Measurements from ENCODE around the gene HIP1R.

The HIP1R gene

GRCh38 chr12:122827258-122827657, 8.0 kb upstream of the HIP1R start:
- TF ChIP-seq, protein P1, sequence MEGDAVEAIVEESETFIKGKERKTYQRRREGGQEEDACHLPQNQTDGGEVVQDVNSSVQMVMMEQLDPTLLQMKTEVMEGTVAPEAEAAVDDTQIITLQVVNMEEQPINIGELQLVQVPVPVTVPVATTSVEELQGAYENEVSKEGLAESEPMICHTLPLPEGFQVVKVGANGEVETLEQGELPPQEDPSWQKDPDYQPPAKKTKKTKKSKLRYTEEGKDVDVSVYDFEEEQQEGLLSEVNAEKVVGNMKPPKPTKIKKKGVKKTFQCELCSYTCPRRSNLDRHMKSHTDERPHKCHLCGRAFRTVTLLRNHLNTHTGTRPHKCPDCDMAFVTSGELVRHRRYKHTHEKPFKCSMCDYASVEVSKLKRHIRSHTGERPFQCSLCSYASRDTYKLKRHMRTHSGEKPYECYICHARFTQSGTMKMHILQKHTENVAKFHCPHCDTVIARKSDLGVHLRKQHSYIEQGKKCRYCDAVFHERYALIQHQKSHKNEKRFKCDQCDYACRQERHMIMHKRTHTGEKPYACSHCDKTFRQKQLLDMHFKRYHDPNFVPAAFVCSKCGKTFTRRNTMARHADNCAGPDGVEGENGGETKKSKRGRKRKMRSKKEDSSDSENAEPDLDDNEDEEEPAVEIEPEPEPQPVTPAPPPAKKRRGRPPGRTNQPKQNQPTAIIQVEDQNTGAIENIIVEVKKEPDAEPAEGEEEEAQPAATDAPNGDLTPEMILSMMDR (IDR thresholded peaks at IDR 0.05; ENCODE audit: low read depth, low read length, missing control alignments): no peak
- no peak overlapping the region for H3K4me3 ChIP-seq (replicated peaks; ENCODE audit: low read depth, low read length)
- DNase-seq (ENCODE audit: extremely low read depth, low read depth): no peak

GRCh38 chr12:122830517-122831214, 4.6 kb upstream of the HIP1R start:
- peak; percentile 90 for DNase-seq (ENCODE audit: extremely low read depth, low read depth)
- H3K4me3 ChIP-seq (replicated peaks; ENCODE audit: low read depth, low read length): no peak overlapping the region
- TF ChIP-seq, protein P1 (IDR thresholded peaks at IDR 0.05; ENCODE audit: low read depth, low read length, missing control alignments): no peak

DNA sequence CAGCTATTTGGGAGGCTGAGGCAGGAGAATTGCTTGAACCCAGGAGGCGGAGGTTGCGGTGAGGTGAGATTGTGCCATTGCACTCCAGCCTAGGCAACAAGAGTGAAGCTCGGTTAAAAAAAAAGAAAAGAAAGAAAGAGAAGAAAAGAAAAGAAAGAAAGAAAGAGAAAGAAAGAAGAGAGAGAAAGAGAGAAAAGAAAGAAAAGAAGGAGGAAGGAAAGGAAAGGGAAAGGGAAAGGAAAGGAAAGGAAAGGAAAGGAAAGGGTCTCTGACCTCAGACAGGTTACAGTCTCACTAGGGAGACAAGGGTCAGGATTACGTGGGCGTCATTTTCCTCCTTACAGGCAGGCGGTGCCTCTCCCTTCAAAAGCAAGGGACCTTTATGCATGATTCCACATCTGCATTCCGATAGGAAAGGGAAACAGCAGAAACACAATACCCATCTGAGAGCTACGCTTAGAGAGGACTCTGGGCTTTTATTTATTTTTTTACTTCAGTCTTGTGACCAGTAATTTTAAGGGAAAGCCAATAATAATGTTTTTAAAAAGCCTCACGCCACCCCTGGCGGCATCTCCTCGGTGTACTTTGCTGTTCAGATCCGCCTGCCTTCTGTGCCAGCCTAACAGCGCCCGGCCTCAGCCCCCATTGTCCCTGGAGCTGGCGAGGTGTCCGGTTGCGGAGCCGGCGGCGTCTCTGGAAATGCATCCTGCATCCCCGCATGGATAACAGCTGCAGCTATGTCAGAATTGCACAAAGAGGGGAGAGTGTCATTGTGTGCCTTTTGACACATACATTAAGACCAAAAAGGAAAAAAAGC, 945 bp upstream of the HIP1R start:
- TF ChIP-seq, protein P1 (IDR thresholded peaks at IDR 0.05; ENCODE audit: low read depth, low read length, missing control alignments): no peak
- DNase-seq (ENCODE audit: extremely low read depth, low read depth): no peak
- peak overlapping the region; percentile 56 for H3K4me3 ChIP-seq (replicated peaks; ENCODE audit: low read depth, low read length)

- DNase-seq (ENCODE audit: extremely low read depth, low read depth): no peak
- TF ChIP-seq, protein P1 (IDR thresholded peaks at IDR 0.05; ENCODE audit: low read depth, low read length, missing control alignments): no peak
- H3K4me3 ChIP-seq (replicated peaks; ENCODE audit: low read depth, low read length): peak overlapping the region; percentile 58
Measured at GRCh38 chr12:122835750-122836026, 431 bp downstream of the HIP1R start.

- no peak for DNase-seq (ENCODE audit: extremely low read depth, low read depth)
- peak overlapping the region; percentile 58 for H3K4me3 ChIP-seq (replicated peaks; ENCODE audit: low read depth, low read length)
Measured at GRCh38 chr12:122836027-122836921, 1.0 kb downstream of the HIP1R start.

More at GRCh38 chr12:122836027-122836921, 1.0 kb downstream of the HIP1R start:
- TF ChIP-seq, protein P1 (IDR thresholded peaks at IDR 0.05; ENCODE audit: low read depth, low read length, missing control alignments): no peak

Data from HFF-Myc (cell line).